Keratinocyte (primary cell): ENCODE results near the gene SERTAD2. TPM values are rescaled to one million over a fixed set of nuclear protein-coding genes. Genes with fewer than 3 reads are reported as not detected.

Experiments
- DNase-seq: peaks from one replicate; pipeline ENCODE4 v3.0.0-alpha.2; 2011; ENCODE audit warnings: low read depth, missing footprints, low spot score
- FAIRE-seq: peaks from 2 replicates; lab custom pipeline; 2011; peaks lifted over from hg19 to GRCh38; lab: Jason Lieb, UNC
- H2AFZ ChIP-seq: 2 replicates; pipeline ENCODE4 v1.6.0; 2012; ENCODE audit warnings: low read length, control low read depth, inconsistent platforms; ENCODE audit not compliant: control insufficient read depth
- H3K27ac ChIP-seq: 2 replicates; pipeline ENCODE4 v1.5.1; 2011; ENCODE audit warnings: low read length; ENCODE audit not compliant: control insufficient read depth, insufficient read depth
- H3K27me3 ChIP-seq: 3 replicates; pipeline ENCODE4 v1.6.0; 2011; ENCODE audit warnings: low read length; ENCODE audit not compliant: control insufficient read depth, insufficient read depth; ENCODE audit errors: extremely low read depth
- H3K36me3 ChIP-seq, 2 experiments: 2 replicates in 1 of 2; 3 replicates in 1 of 2; pipeline ENCODE4 v1.5.1; 2011; ENCODE audit warnings: low read length in 2 of 2, mild to moderate bottlenecking in 1 of 2; ENCODE audit not compliant: control insufficient read depth in 2 of 2, insufficient read depth in 2 of 2; ENCODE audit errors: extremely low read depth in 1 of 2
- H3K4me1 ChIP-seq: 3 replicates; pipeline ENCODE4 v1.5.1; 2011; ENCODE audit warnings: low read length; ENCODE audit not compliant: control insufficient read depth, insufficient read depth; ENCODE audit errors: extremely low read depth
- H3K4me2 ChIP-seq: 3 replicates; pipeline ENCODE4 v1.6.0; 2011; ENCODE audit warnings: low read depth, low read length; ENCODE audit not compliant: control insufficient read depth, insufficient read depth; ENCODE audit errors: extremely low read depth
- H3K4me3 ChIP-seq, 3 experiments: fragments of 200-600 bp in 1 of 3; sonication (generic) in 1 of 3; 2 replicates in 2 of 3; 3 replicates in 1 of 3; pipeline ENCODE4 v1.5.1; 2011 to 2016; ENCODE audit warnings: low read length in 3 of 3, mild to moderate bottlenecking in 3 of 3, control low read depth in 2 of 3, inconsistent platforms in 1 of 3, low read depth in 1 of 3, mixed read lengths in 1 of 3, mixed run types in 1 of 3, moderate library complexity in 1 of 3; ENCODE audit not compliant: control insufficient read depth in 2 of 3, insufficient read depth in 2 of 3; ENCODE audit errors: extremely low read depth in 1 of 3
- H3K79me2 ChIP-seq: 2 replicates; pipeline ENCODE4 v1.6.0; 2012; ENCODE audit warnings: low read length; ENCODE audit not compliant: control insufficient read depth, insufficient read depth
- H3K9ac ChIP-seq: 3 replicates; pipeline ENCODE4 v1.6.0; 2011; ENCODE audit warnings: low read length; ENCODE audit not compliant: control insufficient read depth, insufficient read depth; ENCODE audit errors: extremely low read depth
- H3K9me1 ChIP-seq: 3 replicates; pipeline ENCODE4 v1.6.0; 2011; ENCODE audit warnings: low read length; ENCODE audit not compliant: control insufficient read depth, insufficient read depth; ENCODE audit errors: extremely low read depth
- H3K9me3 ChIP-seq: 2 replicates; pipeline ENCODE4 v1.5.1; 2012; ENCODE audit warnings: low read depth, low read length; ENCODE audit not compliant: control insufficient read depth
- H4K20me1 ChIP-seq: 3 replicates; pipeline ENCODE4 v1.6.0; 2011; ENCODE audit warnings: low read length; ENCODE audit not compliant: control insufficient read depth, insufficient read depth; ENCODE audit errors: extremely low read depth
- EZH2 ChIP-seq: IDR thresholded peaks from one replicate; pipeline ENCODE4 v1.6.1; 2012; ENCODE audit warnings: inconsistent platforms, mild to moderate bottlenecking, low read length, moderate library complexity
- dilution Hi-C: fragments of 300-500 bp; cut with MboI; formaldehyde crosslinking; loops from one replicate; pipeline ENCODE4 v1.7.0; 2020; ENCODE audit warnings: low sequenced_read_pairs; ENCODE audit not compliant: extremely low pct_ligation_motif_present
- polyA plus RNA-seq, 5 experiments: library from polyadenylated mRNA; depleted of rRNA in 3 of 5; stranded (reverse) in 3 of 5; stranded (forward) in 1 of 5; unstranded in 1 of 5; fragments of >200 nt; gene quantifications; 1 replicate in 1 of 5; 2 replicates in 3 of 5; 3 replicates in 1 of 5; pipeline versions ENCODE4 v1.2.1 to v1.2.3, GENCODE V29; 2011 to 2012; ENCODE audit warnings: missing spikeins in 2 of 5, low read depth in 1 of 5, low replicate concordance in 1 of 5
- TF ChIP-seq, protein P1 (sequence below), 3 experiments: IDR thresholded peaks in 1 of 3; conservative IDR thresholded peaks in 1 of 3; optimal IDR thresholded peaks in 1 of 3; 2 replicates in 2 of 3; 3 replicates in 1 of 3; pipeline versions ENCODE3 to v1.5.1; 2011; ENCODE audit warnings: low read length in 3 of 3, mild to moderate bottlenecking in 3 of 3, moderate library complexity in 2 of 3, control low read depth in 1 of 3, inconsistent platforms in 1 of 3; ENCODE audit not compliant: insufficient read depth in 2 of 3; ENCODE audit errors: extremely low read depth in 1 of 3

Gene SERTAD2
- polyA plus RNA-seq, 1 donor (not counting 4 experiments of a cell fraction or from before 2014, with no cell fraction given): 13.1 TPM

DNA sequence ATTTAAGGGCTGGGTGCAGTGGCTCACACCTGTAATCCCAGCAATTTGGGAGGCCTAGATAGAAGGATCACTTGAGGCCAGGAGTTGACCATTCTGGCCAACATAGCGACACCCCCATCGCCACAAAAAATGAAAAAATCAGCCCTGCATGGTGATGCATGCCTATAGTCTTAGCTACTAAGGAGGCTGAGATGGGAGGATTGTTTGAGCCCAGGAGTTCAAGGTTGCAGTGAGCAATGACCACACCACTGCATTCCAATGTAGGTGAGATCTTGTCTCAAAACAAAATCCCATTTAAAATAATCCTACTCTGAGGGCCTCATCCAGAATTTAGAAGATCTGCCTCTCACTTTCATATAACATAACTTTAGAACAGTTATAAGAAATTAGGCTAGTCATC, 2.7 kb upstream of the SERTAD2 start:
- H3K4me2 ChIP-seq: no peak overlapping the region
- FAIRE-seq (no peak), DNase-seq (no peak)
- H3K27ac ChIP-seq: no peak overlapping the region
- H3K79me2 ChIP-seq: peaks cover 18% of the 10 kb centered on the region
- no peak overlapping the region for H3K9ac ChIP-seq
- no peaks in the 10 kb centered on the region for H3K36me3 ChIP-seq
- H3K27me3 ChIP-seq: no peaks in the 10 kb centered on the region
- H3K9me1 ChIP-seq: no peaks in the 10 kb centered on the region
- no peaks in the 10 kb centered on the region for H4K20me1 ChIP-seq
- TF ChIP-seq EZH2: no peak
- TF ChIP-seq, protein P1, sequence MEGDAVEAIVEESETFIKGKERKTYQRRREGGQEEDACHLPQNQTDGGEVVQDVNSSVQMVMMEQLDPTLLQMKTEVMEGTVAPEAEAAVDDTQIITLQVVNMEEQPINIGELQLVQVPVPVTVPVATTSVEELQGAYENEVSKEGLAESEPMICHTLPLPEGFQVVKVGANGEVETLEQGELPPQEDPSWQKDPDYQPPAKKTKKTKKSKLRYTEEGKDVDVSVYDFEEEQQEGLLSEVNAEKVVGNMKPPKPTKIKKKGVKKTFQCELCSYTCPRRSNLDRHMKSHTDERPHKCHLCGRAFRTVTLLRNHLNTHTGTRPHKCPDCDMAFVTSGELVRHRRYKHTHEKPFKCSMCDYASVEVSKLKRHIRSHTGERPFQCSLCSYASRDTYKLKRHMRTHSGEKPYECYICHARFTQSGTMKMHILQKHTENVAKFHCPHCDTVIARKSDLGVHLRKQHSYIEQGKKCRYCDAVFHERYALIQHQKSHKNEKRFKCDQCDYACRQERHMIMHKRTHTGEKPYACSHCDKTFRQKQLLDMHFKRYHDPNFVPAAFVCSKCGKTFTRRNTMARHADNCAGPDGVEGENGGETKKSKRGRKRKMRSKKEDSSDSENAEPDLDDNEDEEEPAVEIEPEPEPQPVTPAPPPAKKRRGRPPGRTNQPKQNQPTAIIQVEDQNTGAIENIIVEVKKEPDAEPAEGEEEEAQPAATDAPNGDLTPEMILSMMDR (optimal IDR thresholded peaks at IDR 0.05 in 1 of 3, IDR thresholded peaks at IDR 0.05 in 1 of 3, conservative IDR thresholded peaks at IDR 0.05 in 1 of 3; ENCODE audit: extremely low read depth in 1 of 3, insufficient read depth in 2 of 3, low read length in 3 of 3): no peak
- dilution Hi-C loops: no loop called here
- H2AFZ ChIP-seq: no peak overlapping the region
- no peak overlapping the region for H3K4me3 ChIP-seq
- no peaks in the 10 kb centered on the region for H3K9me3 ChIP-seq
- H3K4me1 ChIP-seq: peaks cover 12% of the 10 kb centered on the region

DNA sequence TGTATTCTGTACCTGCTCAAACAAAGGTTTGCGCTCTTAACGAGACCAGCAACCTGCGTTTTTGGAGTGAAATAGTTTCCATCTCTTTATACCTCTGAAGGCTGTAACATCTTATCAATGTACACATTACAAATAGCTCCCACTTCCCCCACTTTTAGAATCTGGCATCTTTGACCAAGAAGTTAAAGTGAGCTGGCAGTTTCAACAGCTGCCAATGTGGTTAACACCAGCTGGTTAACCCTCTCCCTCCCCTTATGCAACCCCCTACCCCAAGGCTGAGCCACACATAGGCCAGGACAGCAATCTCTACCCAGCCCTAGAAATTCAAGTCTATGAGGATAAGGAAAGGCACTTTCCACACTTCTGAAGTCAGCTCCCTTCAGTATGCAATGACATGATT, 2.2 kb upstream of the SERTAD2 start:
- Histone ChIP-seq H3K79me2 (peaks cover 23% of the 10 kb centered on the region), H3K4me3 (no peak overlapping the region)
- no peak for FAIRE-seq

More for the DNA sequence above, 2.2 kb upstream of the SERTAD2 start:
- Histone ChIP-seq H3K9ac (no peak overlapping the region), H2AFZ (no peak overlapping the region), H3K27ac (no peak overlapping the region), H3K9me3 (no peaks in the 10 kb centered on the region), H3K4me1 (peaks cover 17% of the 10 kb centered on the region), H3K9me1 (no peaks in the 10 kb centered on the region), H3K27me3 (no peaks in the 10 kb centered on the region), H3K36me3 (no peaks in the 10 kb centered on the region), H3K4me2 (no peak overlapping the region), H4K20me1 (no peaks in the 10 kb centered on the region)
- no peak for DNase-seq
- dilution Hi-C loops: no loop called here
- TF ChIP-seq, protein P1 (optimal IDR thresholded peaks at IDR 0.05 in 1 of 3, IDR thresholded peaks at IDR 0.05 in 1 of 3, conservative IDR thresholded peaks at IDR 0.05 in 1 of 3; ENCODE audit: extremely low read depth in 1 of 3, insufficient read depth in 2 of 3, low read length in 3 of 3): no peak
- no peak for TF ChIP-seq EZH2
